Upper lobe of left lung (tissue), 6 donors: Measurements from ENCODE around the gene TMEM8B. TPM values are rescaled to one million over a fixed set of nuclear protein-coding genes. Genes with fewer than 3 reads are reported as not detected.

Experiments used
- small RNA-seq, 4 donors: library from RNA; depleted of rRNA; stranded (forward); fragments of <200 nt; gene quantifications; one replicate each; pipeline ENCODE3, GENCODE V24; 2016
- total RNA-seq, 6 donors: library from RNA; depleted of rRNA in 4 of 6; stranded (reverse); fragments of >200 nt in 4 of 6; gene quantifications; one replicate each; pipeline versions ENCODE4 v1.1.0 to v1.2.1, GENCODE V29; 2016 to 2021
- donor health status: DM: no; HTN: no; CAD: no; lungs with moderate emphysema.
- donor health status: DM: no; HTN: yes; CAD: no; lungs with severe emphysema.

The TMEM8B gene
- total RNA-seq, 6 donors from 2014 or later: 6.5 to 21.0 (median 10.0) TPM

Small RNA genes lying within 50 kb of the gene (small RNA-seq; reads per million reads assigned to genes)
- gene HINT2: 0 to 1.3 (median 0.33) reads per million in 4 donors

Other genes with a start within 250 kb of the TMEM8B start
- gene TESK1, start 224.0 kb upstream of the TMEM8B start, total RNA-seq: 10 to 100 TPM; 36.9 to 61.9 (median 43.6) TPM
- gene CD72, start 210.8 kb upstream of the TMEM8B start, total RNA-seq: 10 to 100 TPM in 2 of 6 donors, 1 to 10 TPM in 4; 2.5 to 44.0 (median 7.2) TPM
- 1 to 10 TPM in 5 of 6 donors, not detected in 1; 1.1 to 3.1 (median 1.8) TPM for gene SIT1, start 178.3 kb upstream of the TMEM8B start, total RNA-seq
- gene RMRP, start 171.2 kb upstream of the TMEM8B start, total RNA-seq: over 10,000 TPM in 2 of 6 donors, 1,000 to 10,000 TPM in 3, 100 to 1,000 TPM in 1; 886 to 22,003 (median 3,451) TPM
- 10 to 100 TPM; 17.8 to 49.4 (median 35.1) TPM for gene CCDC107, start 170.9 kb upstream of the TMEM8B start, total RNA-seq
- gene ARHGEF39, start 164.0 kb upstream of the TMEM8B start, total RNA-seq: 1 to 10 TPM in 2 of 6 donors, under 1 TPM in 3, not detected in 1; 0.30 to 1.1 (median 0.37) TPM
- under 1 TPM in 2 of 6 donors, not detected in 4; 0.14 to 0.24 TPM for gene CA9, start 155.3 kb upstream of the TMEM8B start, total RNA-seq
- 100 to 1,000 TPM in 5 of 6 donors, 10 to 100 TPM in 1; 89.3 to 265 (median 214) TPM for gene TPM2, start 139.3 kb upstream of the TMEM8B start, total RNA-seq
- gene TLN1, start 97.0 kb upstream of the TMEM8B start, total RNA-seq: 100 to 1,000 TPM; 237 to 557 (median 325) TPM
- 10 to 100 TPM; 27.2 to 61.3 (median 33.5) TPM for gene CREB3, start 96.6 kb upstream of the TMEM8B start, total RNA-seq
- gene GBA2, start 80.0 kb upstream of the TMEM8B start, total RNA-seq: 100 to 1,000 TPM in 1 of 6 donors, 10 to 100 TPM in 5; 60.4 to 189 (median 77.0) TPM
- 10 to 100 TPM; 20.1 to 34.4 (median 23.5) TPM for gene RGP1, start 79.9 kb upstream of the TMEM8B start, total RNA-seq
- gene MSMP, start 75.0 kb upstream of the TMEM8B start, total RNA-seq: 1 to 10 TPM in 2 of 6 donors, not detected in 4; 1.1 to 2.8 TPM
- gene NPR2, start 37.6 kb upstream of the TMEM8B start, total RNA-seq: 10 to 100 TPM in 4 of 6 donors, 1 to 10 TPM in 2; 8.3 to 46.1 (median 13.1) TPM
- gene SPAG8, start 17.0 kb upstream of the TMEM8B start, total RNA-seq: 10 to 100 TPM in 3 of 6 donors, 1 to 10 TPM in 3; 2.5 to 43.0 (median 13.3) TPM
- gene HINT2, start 14.2 kb upstream of the TMEM8B start, total RNA-seq: 10 to 100 TPM; 15.7 to 57.9 (median 42.2) TPM
- gene FAM221B, start 496 bp upstream of the TMEM8B start, total RNA-seq: under 1 TPM in 2 of 6 donors, not detected in 4; 0.10 to 0.15 TPM
- not detected for gene OR13J1, start 41.2 kb downstream of the TMEM8B start, total RNA-seq
- gene HRCT1, start 77.0 kb downstream of the TMEM8B start, total RNA-seq: 10 to 100 TPM in 4 of 6 donors, 1 to 10 TPM in 2; 2.1 to 19.1 (median 10.6) TPM
- gene SPAAR, start 80.3 kb downstream of the TMEM8B start, total RNA-seq: 10 to 100 TPM in 3 of 6 donors, 1 to 10 TPM in 3; 3.3 to 19.9 (median 8.5) TPM
- not detected for gene OR2S2, start 128.9 kb downstream of the TMEM8B start, total RNA-seq
- gene RECK, start 207.7 kb downstream of the TMEM8B start, total RNA-seq: 10 to 100 TPM in 4 of 6 donors, 1 to 10 TPM in 2; 8.4 to 17.6 (median 11.0) TPM